Measurements from ENCODE around the gene PHLDA1.

DNA sequence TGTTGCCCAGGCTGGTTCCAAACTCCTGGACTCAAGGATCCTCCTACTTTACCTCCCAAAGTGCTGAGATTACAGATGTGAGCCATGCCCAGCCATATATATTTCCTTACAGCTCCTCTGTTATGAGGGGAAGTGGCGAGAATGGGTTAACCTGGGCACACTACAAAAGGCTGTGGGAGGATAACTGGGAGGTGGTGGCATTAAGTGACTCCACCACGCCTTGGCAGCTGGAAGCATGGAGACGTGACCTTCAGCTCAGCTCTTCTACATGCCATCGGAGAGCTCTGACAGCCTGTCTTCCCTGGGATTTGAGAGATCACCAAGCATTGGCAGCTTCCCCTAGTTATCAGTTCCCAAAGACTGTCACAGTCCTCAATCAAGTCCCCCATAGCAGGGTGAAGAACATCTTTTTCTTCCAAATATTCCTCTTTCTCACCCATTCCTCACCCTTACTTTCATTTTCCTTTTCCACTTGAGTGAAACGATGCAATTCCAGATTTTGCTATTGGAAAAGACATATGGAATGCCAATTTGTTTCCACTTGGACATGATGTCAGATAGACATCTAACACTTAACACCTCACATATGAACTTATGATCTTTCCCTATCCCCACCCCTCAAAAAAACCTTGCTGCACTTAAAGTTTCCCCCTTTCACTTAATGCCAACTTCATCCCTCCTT, 48.5 kb downstream of the PHLDA1 start:
- TF ChIP-seq POLR2AphosphoS5 (IDR thresholded peaks at IDR 0.05; ENCODE audit: low read depth, low read length) (no peak), POLR2A (IDR thresholded peaks at IDR 0.05; ENCODE audit: low read depth, low read length) (no peak)

Data from GM12892 (cell line).